SU-DHL-6 (cell line): ENCODE data around the gene KIF2A.

ENCODE experiments used
- H2AFZ ChIP-seq: fragments of 200-600 bp; sonication (generic); 2 replicates; pipeline ENCODE4 v1.6.1; 2014; ENCODE audit warnings: low read depth, mild to moderate bottlenecking, moderate library complexity, mixed read lengths, antibody characterized with exemption, low read length; ENCODE audit not compliant: severe bottlenecking
- H3F3A ChIP-seq: fragments of 200-600 bp; shearing (Covaris generic); 2 replicates; pipeline ENCODE4 v1.6.0; 2016; ENCODE audit warnings: antibody characterized with exemption, mild to moderate bottlenecking; ENCODE audit not compliant: insufficient read depth
- H3K27ac ChIP-seq: fragments of 200-600 bp; sonication (generic); 2 replicates; pipeline ENCODE4 v1.5.1; 2016; ENCODE audit warnings: low read depth, mild to moderate bottlenecking, low read length, moderate library complexity, mixed read lengths
- H3K27me3 ChIP-seq: fragments of 200-600 bp; sonication (generic), shearing (Covaris generic); 2 replicates; pipeline ENCODE4 v1.6.0; 2014; ENCODE audit warnings: mild to moderate bottlenecking, low read length
- H3K36me3 ChIP-seq: fragments of 200-600 bp; sonication (generic); 2 replicates; pipeline ENCODE4 v1.6.1; 2014; ENCODE audit warnings: mild to moderate bottlenecking, low read length, mixed read lengths
- H3K4me2 ChIP-seq: fragments of 300-600, 200-600 bp; shearing (Covaris generic), sonication (generic); 2 replicates; pipeline ENCODE4 v1.6.0; 2014; ENCODE audit warnings: low read length, low read depth, mild to moderate bottlenecking; ENCODE audit not compliant: poor library complexity, severe bottlenecking
- H3K4me3 ChIP-seq: fragments of 200-600 bp; sonication (generic); 2 replicates; pipeline ENCODE4 v1.5.1; 2014; ENCODE audit warnings: antibody characterized with exemption, low read length, mild to moderate bottlenecking, mixed read lengths; ENCODE audit not compliant: insufficient read depth, poor library complexity, severe bottlenecking
- H3K79me2 ChIP-seq: fragments of 200-600 bp; sonication (generic); 2 replicates; pipeline ENCODE4 v1.6.1; 2014; ENCODE audit warnings: mild to moderate bottlenecking, low read length, moderate library complexity; ENCODE audit not compliant: insufficient read depth
- H3K9ac ChIP-seq: fragments of 200-600 bp; sonication (generic); 2 replicates; pipeline ENCODE4 v1.7.0; 2014; ENCODE audit warnings: mild to moderate bottlenecking, low read length
- H3K9me2 ChIP-seq: fragments of 200-600 bp; sonication (generic); replicated peaks from 2 replicates; pipeline ENCODE4 v1.6.1; 2014; ENCODE audit warnings: low read length; ENCODE audit not compliant: insufficient read depth
- H3K9me3 ChIP-seq: fragments of 200-600 bp; sonication (generic); 2 replicates; pipeline ENCODE4 v1.6.1; 2014; ENCODE audit warnings: low read length, mixed read lengths; ENCODE audit not compliant: insufficient read depth
- H4K20me1 ChIP-seq: fragments of 200-600 bp; sonication (generic); 2 replicates; pipeline ENCODE4 v1.6.1; 2014; ENCODE audit warnings: low read depth, mild to moderate bottlenecking, antibody characterized with exemption, low read length, moderate library complexity, mixed read lengths
- CTCF ChIP-seq: fragments of 200-600 bp; sonication (generic); IDR thresholded peaks from one replicate; pipeline ENCODE4 v1.5.1; 2017; ENCODE audit warnings: antibody characterized with exemption, mild to moderate bottlenecking, low read length, moderate library complexity; ENCODE audit not compliant: insufficient read depth, poor library complexity, severe bottlenecking
- EZH2phosphoT487 ChIP-seq: fragments of 200-600 bp; sonication (generic), shearing (Covaris generic); conservative IDR thresholded peaks from 2 replicates; pipeline ENCODE4 v1.6.1; 2018; ENCODE audit warnings: mild to moderate bottlenecking, antibody characterized with exemption, low read length, moderate library complexity, mixed read lengths

Gene KIF2A

DNA sequence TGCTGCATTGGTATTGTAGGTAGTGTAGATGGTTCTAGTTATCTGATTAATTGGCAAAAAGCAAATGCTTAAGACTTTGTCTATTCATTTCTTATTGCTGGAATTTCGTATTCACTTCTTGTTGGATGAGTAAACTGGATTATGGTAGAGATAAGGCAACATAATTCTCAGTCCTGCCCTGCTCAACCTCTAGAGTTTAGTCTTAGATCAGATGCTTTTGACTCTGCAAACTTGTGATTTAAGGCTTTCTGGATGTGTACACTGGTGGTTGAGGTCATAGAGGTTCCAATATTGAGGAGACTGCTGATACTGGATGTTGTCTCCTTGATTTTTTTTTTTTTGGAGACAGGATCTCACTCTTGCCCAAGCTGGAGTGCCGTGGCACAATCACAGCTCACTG is 35.0 kb downstream of the KIF2A start:
- no peaks in the 10 kb centered on the region for H3K36me3 ChIP-seq
- no peak overlapping the region for H3K27ac ChIP-seq
- TF ChIP-seq CTCF (no peak), EZH2phosphoT487 (no peak)
- peaks cover 14% of the 10 kb centered on the region for H4K20me1 ChIP-seq
- H3K27me3 ChIP-seq = no peaks in the 10 kb centered on the region
- H2AFZ ChIP-seq = no peak overlapping the region
- H3K9ac ChIP-seq = no peak overlapping the region
- H3K9me3 ChIP-seq = no peaks in the 10 kb centered on the region
- H3K9me2 ChIP-seq = no peaks in the 10 kb centered on the region
- peaks cover 96% of the 10 kb centered on the region for H3K79me2 ChIP-seq
- H3F3A ChIP-seq = no peaks in the 10 kb centered on the region; the same call in 1 of the 2 replicates
- H3K4me3 ChIP-seq = no peak overlapping the region
- H3K4me2 ChIP-seq = no peak overlapping the region

DNA sequence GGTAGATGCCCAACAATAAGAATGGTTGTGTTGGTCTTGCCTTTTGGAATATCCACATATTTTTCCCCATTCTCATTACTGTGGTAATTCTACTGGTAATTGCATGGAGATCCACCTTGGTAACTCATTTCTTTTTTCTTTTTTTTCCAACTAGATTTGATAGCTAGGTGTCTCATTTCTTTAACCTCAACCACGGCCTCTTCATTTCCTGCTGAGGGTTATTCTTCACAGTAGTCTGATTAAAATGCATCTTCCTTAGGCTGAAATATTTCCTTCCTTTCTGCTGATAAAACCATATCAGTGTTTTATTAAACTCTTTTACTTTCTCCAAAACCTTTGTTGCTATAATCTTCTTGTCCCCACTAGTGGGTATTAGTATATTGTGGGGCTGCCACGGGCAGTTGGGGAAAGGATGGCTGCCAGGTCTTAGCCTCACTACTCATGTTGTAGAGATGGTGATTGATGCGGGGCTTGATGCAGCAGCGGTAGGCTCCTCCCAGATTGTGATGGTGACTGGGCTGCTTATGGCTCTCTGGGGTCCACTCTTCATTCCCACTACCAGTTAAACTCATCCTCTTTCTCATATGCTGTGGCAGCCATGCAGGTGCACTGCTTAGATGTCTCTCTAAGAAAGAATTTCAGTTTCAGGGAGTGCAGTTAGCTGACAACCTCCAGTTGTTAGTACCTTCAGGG is 35.9 kb downstream of the KIF2A start:
- no peak for TF ChIP-seq EZH2phosphoT487
- TF ChIP-seq CTCF = no peak
- no peak overlapping the region for H3K4me3 ChIP-seq
- peaks cover 96% of the 10 kb centered on the region for H3K79me2 ChIP-seq
- no peak overlapping the region for H2AFZ ChIP-seq
- H3K36me3 ChIP-seq = no peaks in the 10 kb centered on the region
- no peaks in the 10 kb centered on the region for H3K9me2 ChIP-seq
- H3K27me3 ChIP-seq = no peaks in the 10 kb centered on the region
- no peak overlapping the region for H3K27ac ChIP-seq
- no peaks in the 10 kb centered on the region for H3K9me3 ChIP-seq
- H3F3A ChIP-seq = no peaks in the 10 kb centered on the region; the same call in 1 of the 2 replicates
- H3K4me2 ChIP-seq = no peak overlapping the region
- peaks cover 18% of the 10 kb centered on the region for H4K20me1 ChIP-seq
- H3K9ac ChIP-seq = no peak overlapping the region

DNA sequence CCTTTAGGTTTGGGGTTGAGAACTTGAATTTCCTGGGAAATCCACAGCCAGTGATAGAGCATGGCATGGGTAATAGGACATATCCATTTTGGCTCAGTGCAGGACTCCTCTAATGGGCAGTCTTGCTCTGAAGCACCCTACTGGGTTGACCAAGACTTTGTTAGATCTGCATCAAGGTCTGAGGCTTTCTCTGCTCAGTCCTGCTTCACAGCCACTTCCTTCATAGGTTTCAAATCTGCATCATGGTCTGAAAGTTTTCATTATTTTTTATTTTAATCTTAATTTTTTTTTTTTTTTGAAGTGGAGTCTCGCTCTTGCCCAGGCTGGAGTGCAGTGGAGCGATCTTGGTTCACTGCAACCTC is 36.5 kb downstream of the KIF2A start:
- H3K9me3 ChIP-seq = no peaks in the 10 kb centered on the region
- H3K27me3 ChIP-seq = no peaks in the 10 kb centered on the region
- H3K4me3 ChIP-seq = no peak overlapping the region
- no peaks in the 10 kb centered on the region for H3K9me2 ChIP-seq
- no peak overlapping the region for H3K9ac ChIP-seq
- no peak overlapping the region for H3K4me2 ChIP-seq
- peaks cover 3% of the 10 kb centered on the region; the same call in 1 of the 2 replicates for H3K36me3 ChIP-seq
- no peaks in the 10 kb centered on the region; the same call in 1 of the 2 replicates for H3F3A ChIP-seq
- peaks cover 19% of the 10 kb centered on the region for H4K20me1 ChIP-seq
- H2AFZ ChIP-seq = no peak overlapping the region
- no peak overlapping the region for H3K27ac ChIP-seq
- H3K79me2 ChIP-seq = peaks cover 96% of the 10 kb centered on the region
- no peak for TF ChIP-seq CTCF
